PC-3 (cell line): ENCODE data around the gene ANKRD53. TPM values are rescaled to one million over a fixed set of nuclear protein-coding genes. Genes with fewer than 3 reads are reported as not detected.
"Not testable (repeated sequence)": the region's sequence is repeated elsewhere in the genome, so short reads cannot be mapped to it uniquely, and the experiment has no call there.

Experiments used
- ATAC-seq: fragments of 200-7000 bp; cut with Tn5 transposase; 2 replicates; pipeline ENCODE4 v1.9.1; 2020; ENCODE audit warnings: mild to moderate bottlenecking, moderate library complexity
- BruUV-seq: library from RNA; stranded (reverse); fragments of 400-500 nt; replicated peaks from 2 replicates; lab custom pipeline; 2021; lab: Mats Ljungman, UMichigan
- CTCF ChIA-PET: fragments of 300-600 bp; sonication (Branson Sonifier 250); formaldehyde crosslinking; loops from one replicate; lab custom pipeline; 2022; ENCODE audit warnings: antibody characterized with exemption; lab: Charles Lee
- POLR2A ChIA-PET: fragments of 300-600 bp; sonication (Branson Sonifier 250); formaldehyde crosslinking; loops from one replicate; lab custom pipeline; 2022; ENCODE audit warnings: antibody characterized with exemption; ENCODE audit not compliant: unreplicated experiment; lab: Charles Lee
- DNase-seq: peaks from one replicate; pipeline ENCODE4 v3.0.0-alpha.2; 2015
- H2AFZ ChIP-seq: fragments of 300-600 bp; sonication (generic); 2 replicates; pipeline ENCODE4 v1.6.0; 2016; ENCODE audit warnings: antibody characterized with exemption, low read length
- H3F3A ChIP-seq: fragments of 300-600 bp; sonication (generic); one replicate; pipeline ENCODE4 v1.6.0; 2017; ENCODE audit warnings: antibody characterized with exemption, low read length, control low read depth, mild to moderate bottlenecking; ENCODE audit not compliant: unreplicated experiment
- H3K27ac ChIP-seq: fragments of 300-600 bp; sonication (generic); 2 replicates; pipeline ENCODE4 v1.5.1; 2016; ENCODE audit warnings: mild to moderate bottlenecking, low read length
- H3K27me3 ChIP-seq: fragments of 300-600 bp; sonication (generic); 2 replicates; pipeline ENCODE4 v1.6.1; 2016; ENCODE audit warnings: low read length, mixed read lengths
- H3K36me3 ChIP-seq: fragments of 300-600 bp; sonication (generic); 2 replicates; pipeline ENCODE4 v1.6.1; 2016; ENCODE audit warnings: low read depth, mixed run types, low read length, mixed read lengths
- H3K4me1 ChIP-seq: fragments of 300-600 bp; sonication (generic); 2 replicates; pipeline ENCODE4 v1.5.1; 2016; ENCODE audit warnings: low read length; ENCODE audit not compliant: insufficient read depth
- H3K4me2 ChIP-seq: fragments of 300-600 bp; sonication (generic); 2 replicates; pipeline ENCODE4 v1.6.0; 2016; ENCODE audit warnings: low read length
- H3K4me3 ChIP-seq: fragments of 300-600 bp; sonication (generic); 2 replicates; pipeline ENCODE4 v1.5.1; 2016; ENCODE audit warnings: mild to moderate bottlenecking, low read length, mixed read lengths
- H3K79me2 ChIP-seq: fragments of 300-600 bp; sonication (generic); 2 replicates; pipeline ENCODE4 v1.6.1; 2017; ENCODE audit warnings: low read length, mixed read lengths
- H3K9ac ChIP-seq: fragments of 300-600 bp; sonication (generic); 2 replicates; pipeline ENCODE4 v1.6.0; 2016; ENCODE audit warnings: mild to moderate bottlenecking, low read length
- H3K9me2 ChIP-seq: fragments of 300-600 bp; sonication (generic); replicated peaks from 2 replicates; pipeline ENCODE4 v1.6.1; 2016; ENCODE audit warnings: mixed run types, low read length, mixed read lengths
- H3K9me3 ChIP-seq: fragments of 300-600 bp; sonication (generic); 2 replicates; pipeline ENCODE4 v1.6.1; 2016; ENCODE audit warnings: low read length, mixed read lengths
- H4K20me1 ChIP-seq: fragments of 300-600 bp; sonication (generic); 2 replicates; pipeline ENCODE4 v1.6.1; 2016; ENCODE audit warnings: low read length, mixed read lengths
- EZH2 ChIP-seq: fragments of 300-600 bp; sonication (generic); IDR thresholded peaks from one replicate; pipeline ENCODE4 v1.6.1; 2017; ENCODE audit warnings: antibody characterized with exemption, mild to moderate bottlenecking, low read length; ENCODE audit not compliant: unreplicated experiment
- EZH2phosphoT487 ChIP-seq: fragments of 300-600 bp; sonication (generic); IDR thresholded peaks from 2 replicates; pipeline ENCODE4 v1.6.1; 2018; ENCODE audit warnings: mild to moderate bottlenecking, antibody characterized with exemption, low read length, borderline replicate concordance
- intact Hi-C: fragments of 100-400 bp; cut with micrococcal nuclease; formaldehyde crosslinking; loops from 2 replicates; pipeline ENCODE4 v1.9.0; 2023
- total RNA-seq: library from RNA; depleted of rRNA; stranded (reverse); fragments of >200 nt; gene quantifications from 2 replicates; pipeline ENCODE4 v1.2.3, GENCODE V29; 2014
- TF ChIP-seq, protein P1 (sequence below): fragments of 300-600 bp; sonication (generic); conservative IDR thresholded peaks from 2 replicates; pipeline ENCODE4 v1.5.1; 2017; ENCODE audit warnings: antibody characterized with exemption, low read depth, mild to moderate bottlenecking, low read length

Gene ANKRD53
- total RNA-seq, 1 experiment from 2014 or later = not detected

DNA sequence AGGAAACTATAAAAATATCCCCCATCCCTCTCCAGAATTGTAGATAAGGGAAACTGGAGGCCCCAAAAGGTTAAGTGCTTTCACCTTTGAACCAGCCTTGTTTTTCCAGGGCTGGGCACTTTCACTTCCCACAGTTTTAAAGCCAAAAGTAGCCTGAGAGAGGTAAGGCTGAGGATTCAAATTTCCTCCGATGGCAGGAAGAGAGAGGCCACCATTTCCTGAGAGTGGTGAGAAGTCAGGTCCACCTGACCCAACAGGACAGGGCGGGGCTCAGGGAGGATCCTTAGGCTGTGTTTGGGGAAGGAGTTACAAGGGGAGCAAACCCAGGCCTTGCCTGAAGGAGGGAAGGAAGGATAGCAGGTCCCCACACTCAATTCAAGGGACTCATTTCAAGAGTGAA lies 20.9 kb downstream of the ANKRD53 start:
- Histone ChIP-seq H3K36me3 (no peaks in the 10 kb centered on the region), H3K27me3 (no peaks in the 10 kb centered on the region), H3K9ac (no peak overlapping the region), H3F3A (no peaks in the 10 kb centered on the region), H3K9me2 (no peaks in the 10 kb centered on the region), H3K9me3 (no peaks in the 10 kb centered on the region), H3K4me3 (no peak overlapping the region), H4K20me1 (no peaks in the 10 kb centered on the region), H3K4me1 (no peaks in the 10 kb centered on the region; the same call in 1 of the 2 replicates), H3K79me2 (peaks cover 2% of the 10 kb centered on the region), H3K27ac (no peak overlapping the region), H2AFZ (no peak overlapping the region), H3K4me2 (no peak overlapping the region)
- POLR2A ChIA-PET = no interaction called here
- TF ChIP-seq EZH2phosphoT487 (no peak), EZH2 (no peak)
- TF ChIP-seq, protein P1, sequence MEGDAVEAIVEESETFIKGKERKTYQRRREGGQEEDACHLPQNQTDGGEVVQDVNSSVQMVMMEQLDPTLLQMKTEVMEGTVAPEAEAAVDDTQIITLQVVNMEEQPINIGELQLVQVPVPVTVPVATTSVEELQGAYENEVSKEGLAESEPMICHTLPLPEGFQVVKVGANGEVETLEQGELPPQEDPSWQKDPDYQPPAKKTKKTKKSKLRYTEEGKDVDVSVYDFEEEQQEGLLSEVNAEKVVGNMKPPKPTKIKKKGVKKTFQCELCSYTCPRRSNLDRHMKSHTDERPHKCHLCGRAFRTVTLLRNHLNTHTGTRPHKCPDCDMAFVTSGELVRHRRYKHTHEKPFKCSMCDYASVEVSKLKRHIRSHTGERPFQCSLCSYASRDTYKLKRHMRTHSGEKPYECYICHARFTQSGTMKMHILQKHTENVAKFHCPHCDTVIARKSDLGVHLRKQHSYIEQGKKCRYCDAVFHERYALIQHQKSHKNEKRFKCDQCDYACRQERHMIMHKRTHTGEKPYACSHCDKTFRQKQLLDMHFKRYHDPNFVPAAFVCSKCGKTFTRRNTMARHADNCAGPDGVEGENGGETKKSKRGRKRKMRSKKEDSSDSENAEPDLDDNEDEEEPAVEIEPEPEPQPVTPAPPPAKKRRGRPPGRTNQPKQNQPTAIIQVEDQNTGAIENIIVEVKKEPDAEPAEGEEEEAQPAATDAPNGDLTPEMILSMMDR = no peak
- BruUV-seq = no TSS peak
- intact Hi-C loops = no loop called here
- DNase-seq = no peak
- ATAC-seq = no peak
- CTCF ChIA-PET = no interaction called here

DNA sequence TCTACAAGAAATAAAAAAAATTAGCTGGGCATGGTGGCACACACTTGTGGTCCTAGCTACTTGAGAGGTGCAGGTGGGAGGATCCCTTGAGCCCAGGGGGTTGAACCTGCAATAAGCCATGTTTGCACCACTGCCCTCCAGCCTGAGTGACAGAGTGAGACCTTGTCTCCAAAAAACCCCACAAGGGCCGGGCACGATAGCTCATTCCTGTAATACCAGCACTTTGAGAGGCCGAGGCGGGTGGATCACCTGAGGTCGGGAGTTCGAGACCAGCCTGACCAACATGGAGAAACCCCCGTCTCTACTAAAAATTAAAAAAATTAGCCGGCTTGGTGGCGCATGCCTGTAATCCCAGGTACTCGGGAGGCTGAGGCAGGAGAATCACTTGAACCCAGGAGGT lies 21.5 kb downstream of the ANKRD53 start:
- not testable (repeated sequence) for H2AFZ ChIP-seq

DNA sequence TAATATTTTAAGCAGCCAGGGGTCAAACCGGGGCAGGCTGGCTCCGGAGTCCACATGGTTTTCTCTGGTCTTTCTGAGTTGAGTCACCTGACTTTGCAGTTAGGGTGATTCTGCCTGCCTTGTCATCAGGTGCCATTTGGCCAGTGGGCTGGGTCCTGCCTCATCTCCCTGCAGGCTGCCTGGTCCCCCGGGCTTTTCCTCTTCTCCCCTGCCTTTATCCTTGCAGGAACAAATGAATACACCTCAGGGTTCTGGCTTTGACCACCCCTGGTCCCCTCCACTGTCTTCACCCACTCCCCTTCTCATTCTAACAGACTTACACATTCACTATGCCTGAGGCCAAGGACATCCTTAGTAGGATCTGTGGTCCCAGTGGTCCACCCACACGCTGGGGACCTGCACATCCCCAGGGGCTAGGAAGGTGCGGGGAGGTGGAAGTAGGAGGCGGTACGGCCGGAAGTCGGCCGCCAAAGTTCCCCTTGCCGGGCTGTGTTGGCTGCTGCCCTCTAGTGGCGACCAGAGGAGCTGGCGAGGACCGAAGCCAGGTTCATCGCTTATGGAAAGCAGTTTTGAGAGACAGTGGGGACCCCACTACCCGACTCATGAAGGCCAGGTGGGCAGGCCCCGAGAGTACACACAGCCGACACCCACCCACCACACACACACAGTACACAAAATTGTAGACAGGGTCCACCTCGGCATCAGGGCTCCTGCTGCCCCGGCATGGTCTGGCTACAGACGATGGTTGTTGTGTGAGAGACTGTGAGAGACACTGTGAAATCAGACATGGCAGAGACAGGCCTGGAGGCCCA lies 22.6 kb downstream of the ANKRD53 start:
- Histone ChIP-seq H3K27me3 (no peaks in the 10 kb centered on the region), H3K79me2 (no peaks in the 10 kb centered on the region), H3K4me2 (peak overlapping the region; percentile 72), H2AFZ (peak overlapping the region; percentile 89), H3K27ac (no peak overlapping the region), H3K4me3 (peak overlapping the region; percentile 36; the same call in 1 of the 2 replicates), H4K20me1 (no peaks in the 10 kb centered on the region), H3K9ac (no peak overlapping the region), H3K9me2 (no peaks in the 10 kb centered on the region), H3K36me3 (no peaks in the 10 kb centered on the region), H3K4me1 (no peaks in the 10 kb centered on the region; the same call in 1 of the 2 replicates), H3F3A (no peaks in the 10 kb centered on the region), H3K9me3 (no peaks in the 10 kb centered on the region)
- no peak for TF ChIP-seq EZH2phosphoT487
- TF ChIP-seq, protein P1 = peak; percentile 95
- CTCF ChIA-PET = interaction anchor here (1.4 kb wide), 1 partner anchor 69 kb away, joined by 3 read pairs; no protein-coding TSS in a partner anchor
- POLR2A ChIA-PET = interaction anchor here (0.6 kb wide), 1 partner anchor 90 kb away, joined by 3 read pairs; no protein-coding TSS in a partner anchor
- DNase-seq (peak; percentile 65), ATAC-seq (peak; percentile 87)
- BruUV-seq = no TSS peak
- intact Hi-C loops = no loop called here

More for the DNA sequence above, 21.5 kb downstream of the ANKRD53 start:
- H3K4me2 ChIP-seq, POLR2A ChIA-PET, H3K9me2 ChIP-seq, H3K27ac ChIP-seq, H3K9me3 ChIP-seq, intact Hi-C loops, H3K4me1 ChIP-seq, H3K36me3 ChIP-seq, CTCF ChIA-PET, H3K79me2 ChIP-seq, H3K4me3 ChIP-seq, ATAC-seq, H3K9ac ChIP-seq, H3F3A ChIP-seq, H3K27me3 ChIP-seq, BruUV-seq, H4K20me1 ChIP-seq, DNase-seq: not testable (repeated sequence)
